Measurements from ENCODE around the gene CD6. TPM values are rescaled to one million over a fixed set of nuclear protein-coding genes. Genes with fewer than 3 reads are reported as not detected.
"Not testable (repeated sequence)": the region's sequence is repeated elsewhere in the genome, so short reads cannot be mapped to it uniquely, and the experiment has no call there.

The CD6 gene
- total RNA-seq, 2 donors from 2014 or later = 3.0 to 3.8 TPM

DNA sequence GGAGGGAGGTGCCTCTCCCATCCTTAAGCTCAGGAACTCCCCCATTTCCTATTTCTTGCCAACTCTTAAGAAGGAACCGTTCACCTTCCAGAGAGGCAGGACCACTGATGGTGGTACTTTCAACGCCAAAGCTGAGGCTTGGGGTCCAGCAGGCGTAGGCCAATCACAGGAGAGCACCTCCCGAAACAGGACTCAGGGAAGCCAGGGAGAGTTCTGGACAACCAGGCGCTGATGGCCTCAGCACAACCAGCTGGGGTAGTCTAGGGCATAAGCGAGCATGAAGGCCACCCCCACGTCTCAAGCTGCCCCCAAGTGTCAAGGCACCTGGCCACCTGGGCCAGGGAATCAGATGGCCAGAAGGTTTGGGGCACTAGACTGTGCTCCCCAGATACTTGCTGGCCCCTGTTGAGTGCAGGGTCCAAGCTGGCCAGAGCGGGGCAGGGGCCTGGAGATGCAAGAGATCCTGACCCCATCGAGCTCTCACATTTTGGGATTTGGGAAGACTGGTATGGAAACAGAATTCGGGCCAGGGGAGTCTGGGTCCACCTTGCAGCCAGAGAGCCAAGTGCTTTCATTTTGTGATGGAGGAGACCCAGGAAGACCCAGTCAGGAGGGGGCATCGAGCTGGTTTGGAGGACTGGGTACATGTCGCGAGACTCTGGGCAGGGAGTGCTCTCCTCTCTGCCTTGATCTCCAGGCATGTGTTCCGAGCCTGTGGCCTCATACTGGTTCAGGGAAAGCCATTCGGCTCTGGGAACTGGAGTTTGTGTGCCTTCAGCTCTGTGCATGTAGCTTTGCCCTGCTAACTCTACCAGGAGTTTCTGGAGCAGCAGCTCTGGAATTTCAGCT lies 926 bp downstream of the CD6 start:
- H3K4me3 ChIP-seq = peak overlapping the region; percentile 16
- TF ChIP-seq, protein P1, sequence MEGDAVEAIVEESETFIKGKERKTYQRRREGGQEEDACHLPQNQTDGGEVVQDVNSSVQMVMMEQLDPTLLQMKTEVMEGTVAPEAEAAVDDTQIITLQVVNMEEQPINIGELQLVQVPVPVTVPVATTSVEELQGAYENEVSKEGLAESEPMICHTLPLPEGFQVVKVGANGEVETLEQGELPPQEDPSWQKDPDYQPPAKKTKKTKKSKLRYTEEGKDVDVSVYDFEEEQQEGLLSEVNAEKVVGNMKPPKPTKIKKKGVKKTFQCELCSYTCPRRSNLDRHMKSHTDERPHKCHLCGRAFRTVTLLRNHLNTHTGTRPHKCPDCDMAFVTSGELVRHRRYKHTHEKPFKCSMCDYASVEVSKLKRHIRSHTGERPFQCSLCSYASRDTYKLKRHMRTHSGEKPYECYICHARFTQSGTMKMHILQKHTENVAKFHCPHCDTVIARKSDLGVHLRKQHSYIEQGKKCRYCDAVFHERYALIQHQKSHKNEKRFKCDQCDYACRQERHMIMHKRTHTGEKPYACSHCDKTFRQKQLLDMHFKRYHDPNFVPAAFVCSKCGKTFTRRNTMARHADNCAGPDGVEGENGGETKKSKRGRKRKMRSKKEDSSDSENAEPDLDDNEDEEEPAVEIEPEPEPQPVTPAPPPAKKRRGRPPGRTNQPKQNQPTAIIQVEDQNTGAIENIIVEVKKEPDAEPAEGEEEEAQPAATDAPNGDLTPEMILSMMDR (IDR thresholded peaks at IDR 0.05) = no peak
- DNase-seq = no peak
- intact Hi-C loops (cut with DNase I) = no loop called here
- no peaks in the 10 kb centered on the region for H3K36me3 ChIP-seq
- peak overlapping the region in 1 of 2 donors; percentile 31 for H3K9ac ChIP-seq (ENCODE audit: low read depth in 2 of 2, low read length in 2 of 2)
- H3K9me3 ChIP-seq = no peaks in the 10 kb centered on the region
- H3K27me3 ChIP-seq = no peaks in the 10 kb centered on the region
- no peaks in the 10 kb centered on the region for H3K4me1 ChIP-seq
- H3K27ac ChIP-seq = peak overlapping the region; percentile 21

DNA sequence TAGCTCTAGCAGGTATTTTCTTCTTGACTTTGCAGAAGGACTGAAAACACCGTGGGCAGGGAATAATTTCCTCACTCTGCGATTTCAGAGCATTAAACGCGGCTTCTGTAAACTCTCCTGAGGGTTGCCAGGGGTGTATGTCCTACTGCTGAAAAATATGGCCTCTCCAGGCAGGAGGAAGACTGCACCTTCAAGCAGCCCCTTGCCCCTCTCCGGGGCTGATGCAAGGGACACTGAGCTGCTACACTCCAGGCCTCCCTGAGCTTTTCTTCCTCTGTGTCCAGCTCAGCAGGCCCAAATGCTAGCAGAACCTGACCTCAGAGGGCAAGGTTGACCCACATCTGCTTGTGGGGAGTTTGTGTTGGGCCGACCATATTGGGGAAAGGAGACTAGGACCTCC lies 2.2 kb downstream of the CD6 start:
- intact Hi-C loops (cut with DNase I) = no loop called here
- TF ChIP-seq, protein P1 (IDR thresholded peaks at IDR 0.05) = no peak
- H3K9me3 ChIP-seq = no peaks in the 10 kb centered on the region
- no peak overlapping the region for H3K4me3 ChIP-seq
- no peaks in the 10 kb centered on the region for H3K27me3 ChIP-seq
- no peaks in the 10 kb centered on the region for H3K36me3 ChIP-seq
- no peak overlapping the region for H3K9ac ChIP-seq (ENCODE audit: low read depth in 2 of 2, low read length in 2 of 2)
- no peak overlapping the region for H3K27ac ChIP-seq
- DNase-seq = no peak
- H3K4me1 ChIP-seq = no peaks in the 10 kb centered on the region

DNA sequence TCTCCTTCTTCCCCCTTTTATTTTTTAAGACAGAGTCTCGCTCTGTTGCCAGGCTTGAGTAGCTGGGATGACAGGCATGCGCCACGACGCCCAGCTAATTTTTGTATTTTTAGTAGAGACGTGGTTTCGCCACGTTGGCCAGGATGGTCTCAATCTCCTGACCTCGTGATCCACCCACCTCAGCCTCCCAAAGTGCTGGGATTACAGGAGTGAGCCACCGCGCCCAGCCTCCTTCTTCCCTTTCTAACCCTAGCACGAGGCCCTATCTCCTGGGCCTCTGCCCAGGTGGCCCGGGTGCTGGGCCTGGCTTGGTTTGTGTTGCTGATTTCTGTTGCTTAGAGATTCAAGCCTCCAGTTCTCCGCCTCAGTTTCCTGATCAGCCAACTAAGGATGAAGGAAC lies 2.8 kb downstream of the CD6 start:
- intact Hi-C loops (cut with DNase I); H3K4me1 ChIP-seq; DNase-seq; H3K9me3 ChIP-seq; H3K4me3 ChIP-seq; H3K9ac ChIP-seq (ENCODE audit: low read depth in 2 of 2, low read length in 2 of 2); H3K36me3 ChIP-seq; H3K27me3 ChIP-seq; H3K27ac ChIP-seq: not testable (repeated sequence)

DNA sequence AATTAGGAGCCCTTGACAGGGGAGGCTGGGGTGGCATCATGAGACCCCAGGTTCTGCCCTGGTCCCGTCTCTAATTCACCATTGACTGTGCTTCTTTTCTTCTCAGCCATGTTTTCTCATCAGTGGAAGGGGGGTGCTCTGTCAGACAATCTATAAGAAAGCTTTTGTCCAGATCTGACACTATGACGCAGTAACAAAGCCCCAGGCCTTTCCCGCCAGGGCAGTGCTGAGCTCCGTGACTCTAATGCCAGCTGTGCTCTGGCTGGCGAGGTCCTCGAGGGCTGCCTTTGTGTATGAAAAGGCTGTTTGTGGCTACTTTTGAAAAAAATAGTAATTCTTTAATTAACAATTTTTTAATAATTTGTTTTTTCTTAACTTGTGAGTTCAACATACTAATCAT lies 3.2 kb downstream of the CD6 start:
- no peak overlapping the region for H3K4me3 ChIP-seq
- no peak for DNase-seq
- H3K4me1 ChIP-seq = no peaks in the 10 kb centered on the region
- intact Hi-C loops (cut with DNase I) = no loop called here
- TF ChIP-seq, protein P1 (IDR thresholded peaks at IDR 0.05) = no peak
- H3K27ac ChIP-seq = no peak overlapping the region
- H3K27me3 ChIP-seq = no peaks in the 10 kb centered on the region
- no peaks in the 10 kb centered on the region for H3K9me3 ChIP-seq
- H3K36me3 ChIP-seq = no peaks in the 10 kb centered on the region
- peak overlapping the region in 1 of 2 donors; percentile 35 for H3K9ac ChIP-seq (ENCODE audit: low read depth in 2 of 2, low read length in 2 of 2)

DNA sequence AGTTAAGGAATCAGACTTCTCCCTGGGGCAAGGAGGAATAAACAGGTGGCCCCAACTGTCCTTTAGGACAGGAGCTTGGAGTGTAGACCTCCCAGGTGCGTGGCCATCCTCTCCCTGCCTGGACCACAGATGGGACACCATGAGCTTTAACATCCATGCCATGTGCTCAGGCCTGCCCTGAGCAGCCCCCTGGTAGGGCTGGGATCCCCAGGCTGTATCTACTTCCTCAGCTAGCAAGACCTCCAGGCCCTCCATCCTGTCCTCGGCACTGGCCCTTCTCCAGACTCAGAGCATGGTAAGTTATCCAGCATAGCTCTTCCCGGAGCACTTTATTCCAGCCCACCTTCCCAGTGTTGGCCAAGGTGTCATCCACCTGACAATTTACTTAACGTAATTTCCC lies 5.7 kb downstream of the CD6 start:
- Histone ChIP-seq H3K27me3 (no peaks in the 10 kb centered on the region), H3K9me3 (no peaks in the 10 kb centered on the region), H3K4me1 (no peaks in the 10 kb centered on the region), H3K9ac (ENCODE audit: low read depth in 2 of 2, low read length in 2 of 2) (no peak overlapping the region), H3K36me3 (no peaks in the 10 kb centered on the region), H3K4me3 (no peak overlapping the region), H3K27ac (no peak overlapping the region)
- intact Hi-C loops (cut with DNase I) = no loop called here
- no peak for DNase-seq
- TF ChIP-seq, protein P1 (IDR thresholded peaks at IDR 0.05) = no peak

DNA sequence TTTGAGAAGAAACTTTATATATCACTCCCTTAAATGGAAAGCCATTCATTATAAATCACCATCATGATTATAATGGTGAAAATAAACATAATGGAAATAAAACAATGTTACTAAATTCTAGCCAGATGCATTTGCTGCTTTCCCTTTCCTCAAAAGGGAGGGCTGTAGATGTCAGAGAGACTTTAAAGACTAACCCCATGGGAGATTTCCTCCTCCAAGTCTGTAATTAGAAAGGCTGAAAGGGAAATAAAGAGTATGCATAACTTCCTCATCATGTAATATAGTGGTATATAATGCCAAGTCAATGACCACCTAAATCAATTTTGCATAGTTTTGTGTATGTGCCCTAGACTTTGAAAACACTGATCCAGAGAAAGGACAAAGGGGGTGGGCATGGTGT lies 6.4 kb downstream of the CD6 start:
- no peaks in the 10 kb centered on the region for H3K9me3 ChIP-seq
- H3K27me3 ChIP-seq = no peaks in the 10 kb centered on the region
- H3K9ac ChIP-seq (ENCODE audit: low read depth in 2 of 2, low read length in 2 of 2) = no peak overlapping the region
- H3K27ac ChIP-seq = no peak overlapping the region
- TF ChIP-seq, protein P1 (IDR thresholded peaks at IDR 0.05) = no peak
- intact Hi-C loops (cut with DNase I) = no loop called here
- H3K4me3 ChIP-seq = no peak overlapping the region
- no peak for DNase-seq
- no peaks in the 10 kb centered on the region for H3K4me1 ChIP-seq
- no peaks in the 10 kb centered on the region for H3K36me3 ChIP-seq

Data from colonic mucosa (tissue), 4 donors.